Measurements from ENCODE around the gene PHF12.
"Not testable (repeated sequence)": the region's sequence is repeated elsewhere in the genome, so short reads cannot be mapped to it uniquely, and the experiment has no call there.

Gene PHF12

GRCh38 chr17:28896491-28896883, 54.8 kb downstream of the PHF12 start:
- Histone ChIP-seq H3K9me3 (ENCODE audit: insufficient read depth, low read depth, low read length) (no peaks in the 10 kb centered on the region), H3K36me3 (ENCODE audit: insufficient read depth, low read depth, low read length) (peaks cover 13% of the 10 kb centered on the region; the same call in 1 of the 2 replicates), H3K27me3 (ENCODE audit: insufficient read depth, low read length) (peaks cover under 1% of the 10 kb centered on the region; the same call in 1 of the 2 replicates), H3K27ac (ENCODE audit: low read length) (no peak overlapping the region), H3K4me1 (ENCODE audit: insufficient read depth, low read length) (peaks cover 10% of the 10 kb centered on the region), H3K4me3 (ENCODE audit: low read length) (peak overlapping the region; percentile 79), H3K9ac (ENCODE audit: low read depth, low read length) (peak overlapping the region; percentile 93)

DNA sequence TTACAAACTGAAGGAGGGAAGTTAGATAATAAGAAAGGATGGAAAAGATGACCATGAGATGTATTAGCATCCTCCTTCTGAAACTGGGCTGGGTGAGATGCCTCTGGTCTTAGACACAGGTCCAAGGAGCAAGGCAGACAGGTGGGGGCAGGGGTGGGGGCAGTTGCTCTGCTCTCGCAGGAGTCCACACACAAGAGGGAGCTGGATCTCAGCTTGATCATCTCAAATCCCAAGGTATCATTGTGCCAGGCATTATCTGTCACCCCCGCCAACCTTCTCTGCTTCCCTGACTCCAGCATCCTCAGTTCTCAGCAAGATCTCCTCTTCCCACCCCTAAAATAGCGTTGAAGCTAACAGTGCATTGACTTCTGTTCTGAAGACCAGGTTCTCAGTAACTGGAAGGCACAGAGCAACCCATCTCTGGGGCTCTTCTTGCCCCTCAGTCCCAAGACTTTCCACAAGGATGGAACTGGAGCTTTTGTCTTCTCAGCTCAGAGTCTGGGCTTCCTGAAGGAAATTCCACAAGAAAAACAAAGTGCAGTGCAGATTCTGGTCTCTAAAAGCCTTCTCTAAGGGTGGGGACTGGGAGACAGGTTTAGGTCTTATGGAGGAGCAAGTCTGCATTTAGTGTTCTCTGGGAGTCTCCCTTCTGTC, 55.4 kb downstream of the PHF12 start:
- Histone ChIP-seq H3K9ac (ENCODE audit: low read depth, low read length) (peak overlapping the region; percentile 93), H3K27me3 (ENCODE audit: insufficient read depth, low read length) (no peaks in the 10 kb centered on the region), H3K4me1 (ENCODE audit: insufficient read depth, low read length) (peaks cover 10% of the 10 kb centered on the region), H3K36me3 (ENCODE audit: insufficient read depth, low read depth, low read length) (peaks cover 12% of the 10 kb centered on the region; the same call in 1 of the 2 replicates), H3K4me3 (ENCODE audit: low read length) (peak overlapping the region; percentile 79), H3K9me3 (ENCODE audit: insufficient read depth, low read depth, low read length) (no peaks in the 10 kb centered on the region), H3K27ac (ENCODE audit: low read length) (no peak overlapping the region)

- H3K9ac ChIP-seq (ENCODE audit: low read depth, low read length); H3K9me3 ChIP-seq (ENCODE audit: insufficient read depth, low read depth, low read length); H3K4me1 ChIP-seq (ENCODE audit: insufficient read depth, low read length); H3K4me3 ChIP-seq (ENCODE audit: low read length); H3K27me3 ChIP-seq (ENCODE audit: insufficient read depth, low read length); H3K36me3 ChIP-seq (ENCODE audit: insufficient read depth, low read depth, low read length); H3K27ac ChIP-seq (ENCODE audit: low read length): not testable (repeated sequence)
Measured at GRCh38 chr17:28893248-28894183, 57.8 kb downstream of the PHF12 start.

DNA sequence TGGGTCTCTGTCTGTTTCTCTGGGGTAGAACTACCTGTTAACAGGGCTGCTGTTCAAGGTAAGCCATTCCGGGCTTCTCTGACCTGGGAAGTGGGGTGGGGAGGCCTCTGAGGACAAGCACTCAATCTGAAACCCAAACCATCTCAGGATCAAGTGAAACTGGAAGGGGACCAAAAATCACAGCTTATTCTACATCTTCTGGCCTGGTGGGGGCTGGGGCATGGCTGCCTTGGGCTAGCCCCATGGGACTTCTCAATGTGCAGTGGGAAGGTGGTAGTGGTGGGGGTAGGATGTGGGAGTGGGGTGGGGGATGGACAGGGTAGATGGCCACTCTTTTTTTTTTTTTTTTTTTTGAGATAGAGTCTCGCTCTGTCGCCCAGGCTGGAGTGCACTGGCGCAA, 59.3 kb downstream of the PHF12 start:
- Histone ChIP-seq H3K9me3 (ENCODE audit: insufficient read depth, low read depth, low read length) (no peaks in the 10 kb centered on the region), H3K4me3 (ENCODE audit: low read length) (no peak overlapping the region), H3K4me1 (ENCODE audit: insufficient read depth, low read length) (peaks cover 10% of the 10 kb centered on the region), H3K36me3 (ENCODE audit: insufficient read depth, low read depth, low read length) (no peaks in the 10 kb centered on the region), H3K27me3 (ENCODE audit: insufficient read depth, low read length) (no peaks in the 10 kb centered on the region), H3K27ac (ENCODE audit: low read length) (no peak overlapping the region), H3K9ac (ENCODE audit: low read depth, low read length) (no peak overlapping the region)

GRCh38 chr17:28891201-28891600, 60.1 kb downstream of the PHF12 start:
- Histone ChIP-seq H3K4me1 (ENCODE audit: insufficient read depth, low read length) (peaks cover 6% of the 10 kb centered on the region), H3K27ac (ENCODE audit: low read length) (no peak overlapping the region), H3K27me3 (ENCODE audit: insufficient read depth, low read length) (no peaks in the 10 kb centered on the region), H3K4me3 (ENCODE audit: low read length) (no peak overlapping the region), H3K9ac (ENCODE audit: low read depth, low read length) (no peak overlapping the region), H3K9me3 (ENCODE audit: insufficient read depth, low read depth, low read length) (no peaks in the 10 kb centered on the region), H3K36me3 (ENCODE audit: insufficient read depth, low read depth, low read length) (no peaks in the 10 kb centered on the region)

DNA sequence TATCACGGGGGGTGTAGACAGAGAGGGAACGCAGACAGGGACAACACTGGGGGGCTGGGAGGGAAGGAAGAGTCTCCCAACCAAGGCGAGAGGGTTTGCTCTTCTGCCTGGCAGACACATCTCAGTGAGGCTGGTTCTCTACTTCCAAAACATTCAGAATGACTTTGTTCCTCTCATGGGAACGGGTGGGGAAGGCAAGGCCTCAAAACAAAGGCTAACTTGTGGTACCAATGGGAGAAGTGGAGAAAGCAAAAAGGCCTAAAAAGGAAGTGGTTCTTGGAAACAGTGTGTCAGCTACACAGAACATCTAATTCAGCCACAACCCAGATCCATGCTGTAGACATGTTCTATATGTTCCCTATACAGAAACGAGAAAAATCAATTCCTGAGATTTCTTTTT, 61.3 kb downstream of the PHF12 start:
- Histone ChIP-seq H3K4me3 (ENCODE audit: low read length) (no peak overlapping the region), H3K36me3 (ENCODE audit: insufficient read depth, low read depth, low read length) (no peaks in the 10 kb centered on the region), H3K9me3 (ENCODE audit: insufficient read depth, low read depth, low read length) (no peaks in the 10 kb centered on the region), H3K9ac (ENCODE audit: low read depth, low read length) (no peak overlapping the region), H3K4me1 (ENCODE audit: insufficient read depth, low read length) (no peaks in the 10 kb centered on the region), H3K27ac (ENCODE audit: low read length) (no peak overlapping the region), H3K27me3 (ENCODE audit: insufficient read depth, low read length) (no peaks in the 10 kb centered on the region)

DNA sequence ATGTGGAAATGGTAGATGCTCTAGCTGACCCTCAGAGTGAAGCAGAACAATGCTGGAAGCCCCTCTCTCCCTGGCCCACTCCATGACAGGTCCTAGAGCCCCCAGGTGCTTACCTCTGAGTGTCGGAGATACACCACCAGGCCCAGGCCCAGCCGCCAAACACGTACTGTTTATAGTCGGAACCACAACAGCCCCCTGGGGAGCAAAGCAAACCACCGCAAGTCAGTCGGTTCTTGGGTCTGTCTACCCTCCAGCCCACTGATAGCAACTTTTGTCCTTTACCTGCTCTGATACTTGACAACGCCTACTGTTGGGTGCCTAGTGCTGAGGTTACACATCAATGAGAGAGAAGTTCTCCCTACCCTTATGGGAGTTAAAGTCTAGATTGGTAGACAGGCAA, 62.5 kb downstream of the PHF12 start:
- Histone ChIP-seq H3K27ac (ENCODE audit: low read length) (no peak overlapping the region), H3K9me3 (ENCODE audit: insufficient read depth, low read depth, low read length) (no peaks in the 10 kb centered on the region), H3K4me3 (ENCODE audit: low read length) (no peak overlapping the region), H3K27me3 (ENCODE audit: insufficient read depth, low read length) (no peaks in the 10 kb centered on the region), H3K36me3 (ENCODE audit: insufficient read depth, low read depth, low read length) (peaks cover 5% of the 10 kb centered on the region; the same call in 1 of the 2 replicates), H3K4me1 (ENCODE audit: insufficient read depth, low read length) (no peaks in the 10 kb centered on the region), H3K9ac (ENCODE audit: low read depth, low read length) (no peak overlapping the region)

GRCh38 chr17:28887871-28888471, 63.3 kb downstream of the PHF12 start:
- peaks cover 7% of the 10 kb centered on the region; the same call in 1 of the 2 replicates for H3K36me3 ChIP-seq (ENCODE audit: insufficient read depth, low read depth, low read length)
- H3K9me3 ChIP-seq (ENCODE audit: insufficient read depth, low read depth, low read length): no peaks in the 10 kb centered on the region
- H3K9ac ChIP-seq (ENCODE audit: low read depth, low read length): no peak overlapping the region
- H3K4me1 ChIP-seq (ENCODE audit: insufficient read depth, low read length): no peaks in the 10 kb centered on the region
- no peak overlapping the region for H3K4me3 ChIP-seq (ENCODE audit: low read length)
- H3K27me3 ChIP-seq (ENCODE audit: insufficient read depth, low read length): no peaks in the 10 kb centered on the region
- H3K27ac ChIP-seq (ENCODE audit: low read length): no peak overlapping the region

- H3K9me3 ChIP-seq (ENCODE audit: insufficient read depth, low read depth, low read length): no peaks in the 10 kb centered on the region
- H3K4me3 ChIP-seq (ENCODE audit: low read length): no peak overlapping the region
- no peaks in the 10 kb centered on the region for H3K4me1 ChIP-seq (ENCODE audit: insufficient read depth, low read length)
- H3K27ac ChIP-seq (ENCODE audit: low read length): no peak overlapping the region
- no peak overlapping the region for H3K9ac ChIP-seq (ENCODE audit: low read depth, low read length)
- peaks cover 27% of the 10 kb centered on the region for H3K36me3 ChIP-seq (ENCODE audit: insufficient read depth, low read depth, low read length)
- H3K27me3 ChIP-seq (ENCODE audit: insufficient read depth, low read length): no peaks in the 10 kb centered on the region
Measured at GRCh38 chr17:28885951-28886350, 65.4 kb downstream of the PHF12 start.

DNA sequence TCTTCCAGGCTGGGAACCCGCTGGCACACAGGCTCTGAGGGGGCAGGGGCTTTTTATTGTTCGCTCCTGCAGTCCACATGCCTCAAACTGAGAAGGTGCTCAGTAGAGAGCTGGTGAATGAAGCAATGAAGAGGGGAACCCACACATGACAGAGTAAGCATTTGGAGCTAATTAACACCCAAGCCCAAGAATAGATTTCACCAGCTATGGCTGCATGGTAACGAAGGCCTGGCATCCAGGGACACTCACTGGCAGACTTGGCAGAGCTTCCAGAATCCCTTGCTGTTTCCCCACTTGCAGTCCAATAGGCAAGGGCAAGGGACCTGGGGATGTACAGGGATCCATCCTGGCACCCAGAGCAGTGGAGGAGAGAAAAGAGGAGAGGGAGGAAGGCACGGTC, 66.0 kb downstream of the PHF12 start:
- Histone ChIP-seq H3K36me3 (ENCODE audit: insufficient read depth, low read depth, low read length) (peaks cover 33% of the 10 kb centered on the region), H3K27ac (ENCODE audit: low read length) (no peak overlapping the region), H3K9ac (ENCODE audit: low read depth, low read length) (no peak overlapping the region), H3K27me3 (ENCODE audit: insufficient read depth, low read length) (no peaks in the 10 kb centered on the region), H3K9me3 (ENCODE audit: insufficient read depth, low read depth, low read length) (no peaks in the 10 kb centered on the region), H3K4me3 (ENCODE audit: low read length) (no peak overlapping the region), H3K4me1 (ENCODE audit: insufficient read depth, low read length) (no peaks in the 10 kb centered on the region)

- Histone ChIP-seq H3K4me3 (ENCODE audit: low read length) (no peak overlapping the region), H3K4me1 (ENCODE audit: insufficient read depth, low read length) (no peaks in the 10 kb centered on the region), H3K36me3 (ENCODE audit: insufficient read depth, low read depth, low read length) (peaks cover 45% of the 10 kb centered on the region), H3K9ac (ENCODE audit: low read depth, low read length) (no peak overlapping the region), H3K9me3 (ENCODE audit: insufficient read depth, low read depth, low read length) (no peaks in the 10 kb centered on the region), H3K27ac (ENCODE audit: low read length) (no peak overlapping the region), H3K27me3 (ENCODE audit: insufficient read depth, low read length) (no peaks in the 10 kb centered on the region)
Measured at GRCh38 chr17:28883967-28884702, 67.2 kb downstream of the PHF12 start.

Measured in iPS-20b (cell line).